Measurements from ENCODE around the gene FBXO7. TPM values are rescaled to one million over a fixed set of nuclear protein-coding genes. Genes with fewer than 3 reads are reported as not detected.

FBXO7 gene
- total and polyA plus RNA-seq, 11 donors = 19.1 to 63.0 (median 42.5) TPM

DNA sequence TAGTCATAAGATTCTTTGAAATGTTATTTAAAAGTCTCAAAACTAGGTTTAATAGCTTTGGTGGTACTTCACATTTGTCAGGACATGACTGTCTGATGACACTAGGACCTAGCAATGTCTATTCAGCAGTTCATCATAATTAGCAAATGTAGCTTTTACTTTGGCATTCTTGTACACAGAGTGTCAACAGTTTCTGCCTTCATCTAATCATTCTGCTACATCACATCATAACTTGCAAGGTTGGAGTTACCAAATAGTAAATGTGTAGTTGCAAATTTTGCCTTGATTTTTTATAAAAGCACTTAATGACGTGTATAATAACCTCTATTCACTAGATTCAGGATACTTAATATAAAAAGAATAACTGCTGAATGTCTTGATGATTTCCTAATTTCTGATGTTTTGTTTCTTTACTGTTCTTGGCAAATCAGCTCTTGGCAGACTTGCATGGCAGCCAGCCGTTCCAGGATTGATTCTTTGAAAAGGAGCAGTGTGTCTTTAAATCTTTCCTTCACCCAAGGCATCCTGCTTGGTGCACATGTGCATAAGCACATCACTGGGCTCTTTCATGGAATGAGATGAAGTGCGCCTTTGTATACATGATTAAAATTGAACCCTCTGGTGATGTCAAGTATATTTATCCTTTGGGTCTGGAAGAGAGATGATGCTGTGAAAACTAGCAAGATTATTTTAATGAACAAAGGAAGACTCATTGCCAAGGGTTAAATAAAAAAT lies 12.2 kb downstream of the FBXO7 start:
- no peaks in the 10 kb centered on the region for H3K27me3 ChIP-seq
- TF ChIP-seq POLR2A (IDR thresholded peaks at IDR 0.05) = no peak
- TF ChIP-seq, protein P1, sequence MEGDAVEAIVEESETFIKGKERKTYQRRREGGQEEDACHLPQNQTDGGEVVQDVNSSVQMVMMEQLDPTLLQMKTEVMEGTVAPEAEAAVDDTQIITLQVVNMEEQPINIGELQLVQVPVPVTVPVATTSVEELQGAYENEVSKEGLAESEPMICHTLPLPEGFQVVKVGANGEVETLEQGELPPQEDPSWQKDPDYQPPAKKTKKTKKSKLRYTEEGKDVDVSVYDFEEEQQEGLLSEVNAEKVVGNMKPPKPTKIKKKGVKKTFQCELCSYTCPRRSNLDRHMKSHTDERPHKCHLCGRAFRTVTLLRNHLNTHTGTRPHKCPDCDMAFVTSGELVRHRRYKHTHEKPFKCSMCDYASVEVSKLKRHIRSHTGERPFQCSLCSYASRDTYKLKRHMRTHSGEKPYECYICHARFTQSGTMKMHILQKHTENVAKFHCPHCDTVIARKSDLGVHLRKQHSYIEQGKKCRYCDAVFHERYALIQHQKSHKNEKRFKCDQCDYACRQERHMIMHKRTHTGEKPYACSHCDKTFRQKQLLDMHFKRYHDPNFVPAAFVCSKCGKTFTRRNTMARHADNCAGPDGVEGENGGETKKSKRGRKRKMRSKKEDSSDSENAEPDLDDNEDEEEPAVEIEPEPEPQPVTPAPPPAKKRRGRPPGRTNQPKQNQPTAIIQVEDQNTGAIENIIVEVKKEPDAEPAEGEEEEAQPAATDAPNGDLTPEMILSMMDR (IDR thresholded peaks at IDR 0.05) = no peak
- peaks cover 0 to 95% (median 81%) of the 10 kb centered on the region in 9 donors for H3K36me3 ChIP-seq
- DNase-seq = no peak
- no peak overlapping the region for H3K27ac ChIP-seq
- 62 to 77% (median 70%) methylated on average over 3 of the region's 3 CpGs for WGBS, 4 donors
- H3K4me3 ChIP-seq = no peak overlapping the region
- no peak for ATAC-seq
- H3K9me3 ChIP-seq = no peaks in the 10 kb centered on the region
- H3K4me1 ChIP-seq = peaks cover 0 to 24% (median 12%) of the 10 kb centered on the region in 12 donors
- intact Hi-C loops (cut with DNase I) = no loop called here

DNA sequence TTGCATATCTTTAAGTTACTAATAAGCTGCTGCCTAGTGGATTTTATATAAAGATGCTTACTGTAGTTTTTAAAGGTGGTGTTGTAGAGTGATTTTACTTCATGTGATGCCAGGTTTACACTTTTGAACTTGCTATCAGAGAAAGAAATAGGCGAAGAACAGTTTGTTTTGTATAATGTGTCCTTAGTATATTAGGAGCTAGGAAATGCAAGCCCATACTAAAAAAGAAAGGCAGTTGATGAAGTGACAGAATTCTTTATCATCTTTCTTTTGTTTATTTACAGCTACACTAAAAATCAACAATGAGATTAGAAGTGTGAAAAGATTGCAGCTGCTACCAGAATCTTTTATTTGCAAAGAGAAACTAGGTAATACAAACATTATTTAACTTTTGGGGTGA lies 12.8 kb downstream of the FBXO7 start:
- Histone ChIP-seq H3K27ac (no peak overlapping the region), H3K36me3 (peaks cover 0 to 98% (median 87%) of the 10 kb centered on the region in 9 donors), H3K4me1 (peaks cover 0 to 17% (median 10%) of the 10 kb centered on the region in 12 donors), H3K9me3 (no peaks in the 10 kb centered on the region), H3K27me3 (no peaks in the 10 kb centered on the region), H3K4me3 (no peak overlapping the region)
- DNase-seq (no peak), ATAC-seq (no peak)
- intact Hi-C loops (cut with DNase I) = no loop called here
- TF ChIP-seq, protein P1 (IDR thresholded peaks at IDR 0.05) = no peak
- TF ChIP-seq POLR2A (IDR thresholded peaks at IDR 0.05) = no peak
- 95 to 97% (median 96%) methylated on average over 1 of the region's 1 CpG for WGBS, 4 donors

DNA sequence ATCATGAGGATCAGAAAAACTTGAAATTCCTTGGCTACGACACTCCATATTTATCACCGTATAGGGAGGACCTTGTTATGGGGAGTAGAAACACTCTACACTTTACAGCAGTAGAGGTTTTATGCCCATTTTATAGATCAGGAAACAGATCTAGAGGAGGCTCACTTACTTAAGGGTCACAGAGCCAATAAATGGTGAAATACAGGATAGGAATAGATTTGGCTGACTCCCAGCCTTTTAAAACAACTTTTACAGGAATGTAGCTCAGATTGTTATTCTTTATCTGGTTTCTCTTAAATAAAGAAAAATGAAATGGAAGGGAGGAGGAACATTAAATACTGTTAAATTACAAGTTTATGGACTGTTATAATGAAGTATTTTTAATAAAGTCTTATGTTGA lies 14.8 kb downstream of the FBXO7 start:
- Histone ChIP-seq H3K27me3 (no peaks in the 10 kb centered on the region), H3K27ac (no peak overlapping the region), H3K36me3 (peaks cover 0 to 100% (median 99%) of the 10 kb centered on the region in 9 donors), H3K4me1 (peaks cover 0 to 5% (median 0%) of the 10 kb centered on the region in 12 donors), H3K9me3 (no peaks in the 10 kb centered on the region), H3K4me3 (no peak overlapping the region)
- intact Hi-C loops (cut with DNase I) = no loop called here
- WGBS, 4 donors = 87 to 96% (median 93%) methylated on average over 2 of the region's 2 CpGs
- TF ChIP-seq POLR2A (IDR thresholded peaks at IDR 0.05) = no peak
- TF ChIP-seq, protein P1 (IDR thresholded peaks at IDR 0.05) = no peak
- ATAC-seq (no peak), DNase-seq (no peak)

DNA sequence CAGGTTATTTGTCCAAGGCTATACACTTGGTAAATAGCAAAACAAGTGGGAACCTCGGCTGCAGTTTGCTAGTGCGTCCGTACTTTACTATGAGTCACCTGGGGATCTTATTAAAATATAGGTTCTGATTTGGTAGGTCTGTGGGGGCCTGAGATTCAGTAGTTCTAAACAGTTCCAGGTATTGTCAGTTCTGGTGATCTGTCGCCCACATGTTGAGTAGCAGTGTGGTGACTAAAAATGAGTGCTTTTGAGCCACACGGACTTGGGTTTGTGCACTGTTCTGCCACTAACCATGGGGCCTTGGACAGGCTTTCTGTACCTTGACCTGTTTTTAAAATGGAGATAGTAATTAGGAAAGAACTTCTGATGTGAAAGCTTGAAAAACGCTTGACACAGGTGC lies 15.7 kb downstream of the FBXO7 start:
- WGBS, 4 donors = 96 to 97% (median 97%) methylated on average over 6 of the region's 6 CpGs
- no peaks in the 10 kb centered on the region for H3K9me3 ChIP-seq
- no peaks in the 10 kb centered on the region for H3K27me3 ChIP-seq
- TF ChIP-seq POLR2A (IDR thresholded peaks at IDR 0.05) = no peak
- TF ChIP-seq, protein P1 (IDR thresholded peaks at IDR 0.05) = no peak
- DNase-seq (no peak), ATAC-seq (no peak)
- intact Hi-C loops (cut with DNase I) = no loop called here
- H3K4me1 ChIP-seq = peaks cover 0 to 5% (median 0%) of the 10 kb centered on the region in 12 donors
- no peak overlapping the region for H3K4me3 ChIP-seq
- no peak overlapping the region for H3K27ac ChIP-seq
- H3K36me3 ChIP-seq = peaks cover 0 to 100% (median 100%) of the 10 kb centered on the region in 9 donors

Measured in heart left ventricle (tissue), 16 donors.